Loucy (cell line): ENCODE data around the gene RAB31.

Source experiments
- H2AFZ ChIP-seq: fragments of 200-600 bp; sonication (generic); 2 replicates; pipeline ENCODE4 v1.6.0; 2016; ENCODE audit warnings: antibody characterized with exemption, mild to moderate bottlenecking, low read length, moderate library complexity
- H3F3A ChIP-seq: fragments of 200-600 bp; 2 replicates; pipeline ENCODE4 v1.6.0; 2016; ENCODE audit warnings: antibody characterized with exemption, low read depth, mild to moderate bottlenecking
- H3K27me3 ChIP-seq: fragments of 200-600 bp; sonication (generic); 2 replicates; pipeline ENCODE4 v1.6.1; 2014; ENCODE audit warnings: low read length, mild to moderate bottlenecking; ENCODE audit not compliant: insufficient read depth, poor library complexity, severe bottlenecking
- H3K36me3 ChIP-seq: fragments of 200-600 bp; sonication (generic); 2 replicates; pipeline ENCODE4 v1.6.1; 2016; ENCODE audit warnings: low read length; ENCODE audit not compliant: insufficient read depth
- H3K4me1 ChIP-seq: fragments of 200-600 bp; sonication (generic); 2 replicates; pipeline ENCODE4 v1.5.1; 2014; ENCODE audit warnings: low read length, mild to moderate bottlenecking; ENCODE audit not compliant: insufficient read depth, poor library complexity, severe bottlenecking
- H3K4me2 ChIP-seq: fragments of 200-600 bp; sonication (generic); 2 replicates; pipeline ENCODE4 v1.6.0; 2014; ENCODE audit warnings: antibody characterized with exemption, low read length, low read depth, mild to moderate bottlenecking; ENCODE audit not compliant: poor library complexity, severe bottlenecking
- H3K4me3 ChIP-seq: fragments of 200-600 bp; sonication (generic); 2 replicates; pipeline ENCODE4 v1.5.1; 2014; ENCODE audit warnings: low read length, mild to moderate bottlenecking, mixed read lengths; ENCODE audit not compliant: poor library complexity, severe bottlenecking
- H3K79me2 ChIP-seq: fragments of 200-600 bp; sonication (generic); 2 replicates; pipeline ENCODE4 v1.6.1; 2014; ENCODE audit warnings: low read length; ENCODE audit not compliant: insufficient read depth
- H3K9ac ChIP-seq: fragments of 200-600 bp; sonication (generic); 2 replicates; pipeline ENCODE4 v1.6.0; 2014; ENCODE audit warnings: mild to moderate bottlenecking, low read depth, low read length, moderate library complexity; ENCODE audit not compliant: poor library complexity, severe bottlenecking
- H3K9me2 ChIP-seq: fragments of 200-600 bp; sonication (generic); replicated peaks from 2 replicates; pipeline ENCODE4 v1.6.1; 2016; ENCODE audit warnings: low read depth, low read length, mixed read lengths
- H3K9me3 ChIP-seq: fragments of 200-600 bp; sonication (generic); 2 replicates; pipeline ENCODE4 v1.6.1; 2014; ENCODE audit warnings: mild to moderate bottlenecking, antibody characterized with exemption, low read length, low read depth; ENCODE audit not compliant: insufficient read depth
- H4K20me1 ChIP-seq: fragments of 200-600 bp; sonication (generic); 2 replicates; pipeline ENCODE4 v1.6.0; 2014; ENCODE audit warnings: antibody characterized with exemption, low read length, mild to moderate bottlenecking; ENCODE audit not compliant: insufficient read depth, poor library complexity, severe bottlenecking
- EZH2phosphoT487 ChIP-seq: fragments of 200-600 bp; IDR thresholded peaks from 2 replicates; pipeline ENCODE4 v1.6.1; 2018; ENCODE audit warnings: antibody characterized with exemption, mild to moderate bottlenecking, moderate library complexity, borderline replicate concordance
- TF ChIP-seq, protein P1 (sequence below): fragments of 200-600 bp; sonication (generic); conservative IDR thresholded peaks from 2 replicates; pipeline ENCODE4 v1.5.1; 2014; ENCODE audit warnings: mild to moderate bottlenecking, antibody characterized with exemption, low read length

Gene RAB31

GRCh38 chr18:9764011-9764481, 55.9 kb downstream of the RAB31 start:
- no peak overlapping the region for H3K9ac ChIP-seq
- no peaks in the 10 kb centered on the region for H3K9me2 ChIP-seq
- no peak overlapping the region for H3K4me2 ChIP-seq
- H3K27me3 ChIP-seq = no peaks in the 10 kb centered on the region
- no peaks in the 10 kb centered on the region for H3K9me3 ChIP-seq
- no peaks in the 10 kb centered on the region for H3K79me2 ChIP-seq
- TF ChIP-seq, protein P1, sequence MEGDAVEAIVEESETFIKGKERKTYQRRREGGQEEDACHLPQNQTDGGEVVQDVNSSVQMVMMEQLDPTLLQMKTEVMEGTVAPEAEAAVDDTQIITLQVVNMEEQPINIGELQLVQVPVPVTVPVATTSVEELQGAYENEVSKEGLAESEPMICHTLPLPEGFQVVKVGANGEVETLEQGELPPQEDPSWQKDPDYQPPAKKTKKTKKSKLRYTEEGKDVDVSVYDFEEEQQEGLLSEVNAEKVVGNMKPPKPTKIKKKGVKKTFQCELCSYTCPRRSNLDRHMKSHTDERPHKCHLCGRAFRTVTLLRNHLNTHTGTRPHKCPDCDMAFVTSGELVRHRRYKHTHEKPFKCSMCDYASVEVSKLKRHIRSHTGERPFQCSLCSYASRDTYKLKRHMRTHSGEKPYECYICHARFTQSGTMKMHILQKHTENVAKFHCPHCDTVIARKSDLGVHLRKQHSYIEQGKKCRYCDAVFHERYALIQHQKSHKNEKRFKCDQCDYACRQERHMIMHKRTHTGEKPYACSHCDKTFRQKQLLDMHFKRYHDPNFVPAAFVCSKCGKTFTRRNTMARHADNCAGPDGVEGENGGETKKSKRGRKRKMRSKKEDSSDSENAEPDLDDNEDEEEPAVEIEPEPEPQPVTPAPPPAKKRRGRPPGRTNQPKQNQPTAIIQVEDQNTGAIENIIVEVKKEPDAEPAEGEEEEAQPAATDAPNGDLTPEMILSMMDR = no peak
- TF ChIP-seq EZH2phosphoT487 = no peak
- no peaks in the 10 kb centered on the region for H3F3A ChIP-seq
- no peak overlapping the region for H2AFZ ChIP-seq
- H3K4me3 ChIP-seq = no peak overlapping the region
- no peaks in the 10 kb centered on the region for H3K36me3 ChIP-seq
- no peaks in the 10 kb centered on the region for H3K4me1 ChIP-seq
- H4K20me1 ChIP-seq = no peaks in the 10 kb centered on the region

- TF ChIP-seq, protein P1 = no peak
- no peak for TF ChIP-seq EZH2phosphoT487
- Histone ChIP-seq H3K9me2 (no peaks in the 10 kb centered on the region), H3K4me2 (no peak overlapping the region), H3K36me3 (no peaks in the 10 kb centered on the region), H4K20me1 (no peaks in the 10 kb centered on the region), H2AFZ (no peak overlapping the region), H3K9ac (no peak overlapping the region), H3F3A (no peaks in the 10 kb centered on the region), H3K4me1 (no peaks in the 10 kb centered on the region), H3K4me3 (no peak overlapping the region), H3K27me3 (no peaks in the 10 kb centered on the region), H3K9me3 (no peaks in the 10 kb centered on the region), H3K79me2 (no peaks in the 10 kb centered on the region)
Measured at GRCh38 chr18:9765501-9765900, 57.4 kb downstream of the RAB31 start.

- Histone ChIP-seq H3K9me3 (no peaks in the 10 kb centered on the region), H3K4me2 (no peak overlapping the region), H2AFZ (no peak overlapping the region), H3F3A (no peaks in the 10 kb centered on the region), H3K4me1 (no peaks in the 10 kb centered on the region), H3K4me3 (no peak overlapping the region), H3K36me3 (no peaks in the 10 kb centered on the region), H4K20me1 (no peaks in the 10 kb centered on the region), H3K9me2 (no peaks in the 10 kb centered on the region), H3K9ac (no peak overlapping the region), H3K27me3 (no peaks in the 10 kb centered on the region), H3K79me2 (no peaks in the 10 kb centered on the region)
- TF ChIP-seq, protein P1 = no peak
- TF ChIP-seq EZH2phosphoT487 = no peak
Measured at GRCh38 chr18:9766076-9766481, 58.0 kb downstream of the RAB31 start.
